Epithelial cell of esophagus (primary cell): Measurements from ENCODE around the gene BCL7A.
"Not testable (repeated sequence)": the region's sequence is repeated elsewhere in the genome, so short reads cannot be mapped to it uniquely, and the experiment has no call there.

Experiments
- DNase-seq: peaks from one replicate; pipeline ENCODE4 v3.0.0; 2010; ENCODE audit warnings: low read depth
- H3K4me3 ChIP-seq: 2 replicates; pipeline ENCODE4 v1.5.1; 2011; ENCODE audit warnings: mild to moderate bottlenecking, low read length, control low read depth
- CTCF ChIP-seq: IDR thresholded peaks from 2 replicates; pipeline ENCODE4 v1.5.1; 2011; ENCODE audit warnings: low read depth, mild to moderate bottlenecking, low read length, control low read depth, inconsistent platforms; ENCODE audit not compliant: insufficient read depth; ENCODE audit errors: missing control alignments

Gene BCL7A

GRCh38 chr12:122097927-122098756 lies 76.5 kb downstream of the BCL7A start:
- TF ChIP-seq CTCF = no peak
- no peak overlapping the region for H3K4me3 ChIP-seq
- peak; percentile 52 for DNase-seq

- TF ChIP-seq CTCF = no peak
- DNase-seq = no peak
- H3K4me3 ChIP-seq = no peak overlapping the region
Observed at GRCh38 chr12:122099280-122099749, 77.6 kb downstream of the BCL7A start.

GRCh38 chr12:122099856-122100255 lies 78.2 kb downstream of the BCL7A start:
- TF ChIP-seq CTCF = no peak
- H3K4me3 ChIP-seq = no peak overlapping the region
- no peak for DNase-seq

- H3K4me3 ChIP-seq = no peak overlapping the region
- no peak for TF ChIP-seq CTCF
- DNase-seq = no peak
Observed at GRCh38 chr12:122100568-122100967, 78.9 kb downstream of the BCL7A start.

- DNase-seq = no peak
- no peak for TF ChIP-seq CTCF
- no peak overlapping the region for H3K4me3 ChIP-seq
Observed at GRCh38 chr12:122102331-122102730, 80.6 kb downstream of the BCL7A start.

- no peak overlapping the region for H3K4me3 ChIP-seq
- no peak for TF ChIP-seq CTCF
- DNase-seq = no peak
Observed at GRCh38 chr12:122104844-122105243, 83.2 kb downstream of the BCL7A start.

- not testable (repeated sequence) for DNase-seq, H3K4me3 ChIP-seq
Observed at GRCh38 chr12:122105496-122105895, 83.8 kb downstream of the BCL7A start.
